ENCODE measurements around the gene LKAAEAR1. TPM values are rescaled to one million over a fixed set of nuclear protein-coding genes. Genes with fewer than 3 reads are reported as not detected.
A peak's percentile ranks its signal among the peaks of the same experiment; 100 is the strongest.

LKAAEAR1 gene
- total and polyA plus RNA-seq, 8 donors, result 0.22 to 0.24 TPM; not detected in 6

GRCh38 chr20:64104667-64105451 lies 20.7 kb upstream of the LKAAEAR1 start:
- Histone ChIP-seq H3K4me1 (peaks cover 0 to 3% (median 0%) of the 10 kb centered on the region in 3 donors), H3K27me3 (no peaks in the 10 kb centered on the region), H3K4me3 (no peak overlapping the region), H3K9me3 (no peaks in the 10 kb centered on the region), H3K27ac (no peak overlapping the region), H3K36me3 (no peaks in the 10 kb centered on the region)
- 68 to 80% methylated on average over 24 to 25 of the region's 25 CpGs for WGBS, 2 donors
- FAIRE-seq (no peak), ATAC-seq (no peak), DNase-seq (peak in 2 of 6 donors; percentile 33 to 35)
- intact Hi-C loops (cut with DNase I), result no loop called here
- no peak for TF ChIP-seq CTCF (IDR thresholded peaks at IDR 0.05)

GRCh38 chr20:64103871-64104666 lies 19.9 kb upstream of the LKAAEAR1 start:
- H3K36me3 ChIP-seq, result no peaks in the 10 kb centered on the region
- DNase-seq, result peak in 3 of 6 donors; percentile 8 to 58 (median 35)

GRCh38 chr20:64102647-64103354 lies 18.6 kb upstream of the LKAAEAR1 start:
- FAIRE-seq (no peak), ATAC-seq (peak; percentile 46 to 66 (median 49)), DNase-seq (peak in 3 of 6 donors; percentile 20 to 66 (median 63))
- WGBS, 2 donors, result 20 to 21% methylated on average over 27 to 30 of the region's 30 CpGs
- Histone ChIP-seq H3K27me3 (no peaks in the 10 kb centered on the region), H3K4me3 (peak overlapping the region in 3 of 4 donors; percentile 33 to 68 (median 46)), H3K9me3 (no peaks in the 10 kb centered on the region), H3K36me3 (no peaks in the 10 kb centered on the region), H3K4me1 (peaks cover 0 to 3% (median 0%) of the 10 kb centered on the region in 3 donors), H3K27ac (no peak overlapping the region)
- intact Hi-C loops (cut with DNase I), result no loop called here
- no peak for TF ChIP-seq CTCF (IDR thresholded peaks at IDR 0.05)

More at GRCh38 chr20:64103871-64104666, 19.9 kb upstream of the LKAAEAR1 start:
- Histone ChIP-seq H3K27me3 (no peaks in the 10 kb centered on the region), H3K27ac (no peak overlapping the region), H3K4me1 (peaks cover 0 to 3% (median 0%) of the 10 kb centered on the region in 3 donors), H3K4me3 (no peak overlapping the region), H3K9me3 (no peaks in the 10 kb centered on the region)
- 52 to 69% methylated on average over 19 to 20 of the region's 20 CpGs for WGBS, 2 donors
- no peak for FAIRE-seq
- intact Hi-C loops (cut with DNase I), result no loop called here
- no peak for ATAC-seq
- no peak for TF ChIP-seq CTCF (IDR thresholded peaks at IDR 0.05)

GRCh38 chr20:64101731-64102621 lies 17.8 kb upstream of the LKAAEAR1 start:
- intact Hi-C loops (cut with DNase I), result no loop called here
- Histone ChIP-seq H3K9me3 (no peaks in the 10 kb centered on the region), H3K27ac (no peak overlapping the region), H3K4me1 (peaks cover 0 to 3% (median 0%) of the 10 kb centered on the region in 3 donors), H3K27me3 (no peaks in the 10 kb centered on the region), H3K4me3 (peak overlapping the region; percentile 29 to 68 (median 40)), H3K36me3 (no peaks in the 10 kb centered on the region)
- peak; percentile 57 to 87 (median 78) for TF ChIP-seq CTCF (IDR thresholded peaks at IDR 0.05)
- ATAC-seq (peak; percentile 86 to 95 (median 88)), FAIRE-seq (no peak), DNase-seq (peak in 5 of 6 donors; percentile 46 to 92 (median 68))
- WGBS, 2 donors, result 6% methylated on average over 34 to 64 of the region's 64 CpGs
